ENCODE results near the gene WNT1.
A peak's percentile ranks its signal among the peaks of the same experiment; 100 is the strongest.

The WNT1 gene

GRCh38 chr12:48972952-48973483, 5.1 kb upstream of the WNT1 start:
- no peak overlapping the region for H3K27ac ChIP-seq
- no peaks in the 10 kb centered on the region for H3K79me2 ChIP-seq (ENCODE audit: insufficient read depth, low read depth)
- H3K36me3 ChIP-seq (ENCODE audit: insufficient read depth), result no peaks in the 10 kb centered on the region
- H3K27me3 ChIP-seq (ENCODE audit: insufficient read depth, low read depth), result peaks cover 3% of the 10 kb centered on the region; the same call in 1 of the 2 replicates
- H4K20me1 ChIP-seq (ENCODE audit: insufficient read depth), result no peaks in the 10 kb centered on the region
- peaks cover 45% of the 10 kb centered on the region for H3K4me1 ChIP-seq (ENCODE audit: low read depth, poor library complexity, severe bottlenecking)
- no peak overlapping the region for H3K9ac ChIP-seq
- no peak overlapping the region for H2AFZ ChIP-seq (ENCODE audit: low read depth)
- TF ChIP-seq, protein P1, sequence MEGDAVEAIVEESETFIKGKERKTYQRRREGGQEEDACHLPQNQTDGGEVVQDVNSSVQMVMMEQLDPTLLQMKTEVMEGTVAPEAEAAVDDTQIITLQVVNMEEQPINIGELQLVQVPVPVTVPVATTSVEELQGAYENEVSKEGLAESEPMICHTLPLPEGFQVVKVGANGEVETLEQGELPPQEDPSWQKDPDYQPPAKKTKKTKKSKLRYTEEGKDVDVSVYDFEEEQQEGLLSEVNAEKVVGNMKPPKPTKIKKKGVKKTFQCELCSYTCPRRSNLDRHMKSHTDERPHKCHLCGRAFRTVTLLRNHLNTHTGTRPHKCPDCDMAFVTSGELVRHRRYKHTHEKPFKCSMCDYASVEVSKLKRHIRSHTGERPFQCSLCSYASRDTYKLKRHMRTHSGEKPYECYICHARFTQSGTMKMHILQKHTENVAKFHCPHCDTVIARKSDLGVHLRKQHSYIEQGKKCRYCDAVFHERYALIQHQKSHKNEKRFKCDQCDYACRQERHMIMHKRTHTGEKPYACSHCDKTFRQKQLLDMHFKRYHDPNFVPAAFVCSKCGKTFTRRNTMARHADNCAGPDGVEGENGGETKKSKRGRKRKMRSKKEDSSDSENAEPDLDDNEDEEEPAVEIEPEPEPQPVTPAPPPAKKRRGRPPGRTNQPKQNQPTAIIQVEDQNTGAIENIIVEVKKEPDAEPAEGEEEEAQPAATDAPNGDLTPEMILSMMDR (conservative IDR thresholded peaks at IDR 0.05; ENCODE audit: low read depth, low read length), result no peak
- no peak overlapping the region for H3K4me3 ChIP-seq (IDR thresholded peaks at IDR 0.05; ENCODE audit: insufficient read depth, low read depth, low read length)
- no peak overlapping the region for H3K4me2 ChIP-seq

GRCh38 chr12:48973531-48973930, 4.6 kb upstream of the WNT1 start:
- Histone ChIP-seq H3K27me3 (ENCODE audit: insufficient read depth, low read depth) (peaks cover 9% of the 10 kb centered on the region), H3K27ac (no peak overlapping the region), H3K4me3 (IDR thresholded peaks at IDR 0.05; ENCODE audit: insufficient read depth, low read depth, low read length) (no peak overlapping the region), H3K4me2 (no peak overlapping the region), H2AFZ (ENCODE audit: low read depth) (no peak overlapping the region), H3K79me2 (ENCODE audit: insufficient read depth, low read depth) (no peaks in the 10 kb centered on the region), H3K9ac (no peak overlapping the region), H3K36me3 (ENCODE audit: insufficient read depth) (no peaks in the 10 kb centered on the region), H3K4me1 (ENCODE audit: low read depth, poor library complexity, severe bottlenecking) (peaks cover 45% of the 10 kb centered on the region), H4K20me1 (ENCODE audit: insufficient read depth) (no peaks in the 10 kb centered on the region)
- TF ChIP-seq, protein P1 (conservative IDR thresholded peaks at IDR 0.05; ENCODE audit: low read depth, low read length), result no peak

- H3K79me2 ChIP-seq (ENCODE audit: insufficient read depth, low read depth), result no peaks in the 10 kb centered on the region
- H3K4me1 ChIP-seq (ENCODE audit: low read depth, poor library complexity, severe bottlenecking), result peaks cover 45% of the 10 kb centered on the region
- no peak overlapping the region for H3K9ac ChIP-seq
- no peak overlapping the region for H3K27ac ChIP-seq
- no peaks in the 10 kb centered on the region for H4K20me1 ChIP-seq (ENCODE audit: insufficient read depth)
- peaks cover 14% of the 10 kb centered on the region for H3K27me3 ChIP-seq (ENCODE audit: insufficient read depth, low read depth)
- no peak overlapping the region for H2AFZ ChIP-seq (ENCODE audit: low read depth)
- H3K4me3 ChIP-seq (IDR thresholded peaks at IDR 0.05; ENCODE audit: insufficient read depth, low read depth, low read length), result no peak overlapping the region
- TF ChIP-seq, protein P1 (conservative IDR thresholded peaks at IDR 0.05; ENCODE audit: low read depth, low read length), result peak; percentile 44
- H3K36me3 ChIP-seq (ENCODE audit: insufficient read depth), result no peaks in the 10 kb centered on the region
- H3K4me2 ChIP-seq, result no peak overlapping the region
These were observed 4.0 kb upstream of the WNT1 start for GRCh38 chr12:48973941-48974673.

DNA sequence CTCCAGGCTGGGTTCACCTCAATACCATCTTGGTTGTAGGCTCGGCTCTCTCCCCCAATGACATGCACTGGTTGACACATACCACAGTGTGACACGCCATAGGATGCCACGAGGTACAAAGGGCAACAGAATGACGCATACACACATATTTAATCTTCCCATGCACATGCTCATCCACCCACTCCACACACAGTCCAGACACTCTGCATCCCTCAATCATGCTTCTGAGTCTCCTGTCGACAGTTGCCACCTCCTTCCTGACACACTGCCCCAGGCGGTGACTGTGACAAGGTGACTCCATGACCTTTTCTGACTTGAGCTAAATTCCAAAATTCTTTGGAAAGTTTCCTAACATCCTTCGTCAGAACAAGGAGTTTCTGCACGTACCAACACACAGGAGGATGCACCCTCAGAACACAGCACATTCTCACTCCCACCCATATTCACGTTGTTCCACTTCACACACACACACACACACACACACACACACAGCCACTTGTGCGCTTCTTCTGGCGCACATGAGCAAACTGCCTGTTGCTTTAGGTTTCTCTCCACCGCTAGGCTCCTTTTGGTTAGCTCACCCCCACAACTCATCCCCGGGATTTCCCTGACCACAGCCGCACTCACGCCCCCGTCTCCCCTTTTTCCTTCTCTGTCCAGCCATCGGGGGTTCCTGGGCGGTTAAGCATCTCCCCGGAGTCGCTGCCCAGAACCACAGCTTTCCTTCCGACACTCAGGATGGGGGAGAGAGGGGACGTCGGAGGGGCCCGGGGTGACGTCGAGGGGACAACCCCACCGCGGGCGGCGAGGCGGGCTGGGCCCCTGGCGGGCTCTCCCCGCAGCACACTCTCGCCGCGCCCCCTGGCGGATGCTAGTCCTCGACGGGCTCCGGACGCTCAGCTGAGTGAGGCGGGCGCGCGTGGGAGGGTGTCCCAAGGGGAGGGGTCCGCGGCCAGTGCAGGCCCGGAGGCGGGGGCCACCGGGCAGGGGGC, 536 bp upstream of the WNT1 start:
- Histone ChIP-seq H3K27me3 (ENCODE audit: insufficient read depth, low read depth) (peaks cover 41% of the 10 kb centered on the region), H3K9ac (no peak overlapping the region; the same call in 1 of the 2 replicates), H3K36me3 (ENCODE audit: insufficient read depth) (no peaks in the 10 kb centered on the region), H3K4me3 (IDR thresholded peaks at IDR 0.05; ENCODE audit: insufficient read depth, low read depth, low read length) (no peak overlapping the region), H4K20me1 (ENCODE audit: insufficient read depth) (no peaks in the 10 kb centered on the region), H2AFZ (ENCODE audit: low read depth) (peak overlapping the region; percentile 43), H3K4me1 (ENCODE audit: low read depth, poor library complexity, severe bottlenecking) (peaks cover 27% of the 10 kb centered on the region), H3K79me2 (ENCODE audit: insufficient read depth, low read depth) (no peaks in the 10 kb centered on the region), H3K4me2 (peak overlapping the region; percentile 12; the same call in 1 of the 2 replicates), H3K27ac (no peak overlapping the region)
- TF ChIP-seq, protein P1 (conservative IDR thresholded peaks at IDR 0.05; ENCODE audit: low read depth, low read length), result peak; percentile 83
